Immature natural killer cell (primary cell): Measurements from ENCODE around the gene AVPI1. TPM values are rescaled to one million over a fixed set of nuclear protein-coding genes. Genes with fewer than 3 reads are reported as not detected.

Experiments
- DNase-seq, 3 donors: peaks; one replicate each; pipeline ENCODE4 v3.0.0; 2022; ENCODE audit warnings: mixed read lengths in 1 of 3
- H3K27ac Mint-ChIP-seq, 6 donors: one replicate each; pipeline ENCODE4 v1.8.0; 2020; ENCODE audit warnings: mixed read lengths in 6 of 6, mild to moderate bottlenecking in 5 of 6, inconsistent platforms in 4 of 6, moderate library complexity in 3 of 6
- H3K27me3 Mint-ChIP-seq, 3 donors: one replicate each; pipeline ENCODE4 v1.8.0; 2020 to 2021; ENCODE audit warnings: low read depth in 3 of 3, mild to moderate bottlenecking in 3 of 3, mixed read lengths in 3 of 3, moderate library complexity in 3 of 3, inconsistent platforms in 1 of 3
- H3K36me3 Mint-ChIP-seq, 3 donors: one replicate each; pipeline ENCODE4 v1.8.0; 2020; ENCODE audit warnings: mixed read lengths in 3 of 3, inconsistent platforms in 2 of 3, mild to moderate bottlenecking in 2 of 3
- H3K4me1 Mint-ChIP-seq, 2 donors: one replicate each; pipeline ENCODE4 v1.8.0; 2020; ENCODE audit warnings: inconsistent platforms in 2 of 2, mild to moderate bottlenecking in 2 of 2, mixed read lengths in 2 of 2, moderate library complexity in 1 of 2
- H3K4me3 Mint-ChIP-seq, 5 donors: one replicate each; pipeline ENCODE4 v1.8.0; 2020; ENCODE audit warnings: mild to moderate bottlenecking in 5 of 5, mixed read lengths in 5 of 5, inconsistent platforms in 3 of 5, moderate library complexity in 3 of 5
- H3K9me3 Mint-ChIP-seq, 6 donors: one replicate each; pipeline ENCODE4 v1.8.0; 2020; ENCODE audit warnings: mild to moderate bottlenecking in 6 of 6, mixed read lengths in 6 of 6, inconsistent platforms in 4 of 6, moderate library complexity in 3 of 6
- polyA plus RNA-seq, 3 donors: library from polyadenylated mRNA; unstranded; fragments of 300-500 nt; fragmentation: Illumina TruSeq; gene quantifications; one replicate each; pipeline ENCODE4 v1.2.3, GENCODE V29; 2021

Gene AVPI1
- polyA plus RNA-seq, 3 donors from 2014 or later: 3.0 to 14.1 (median 4.4) TPM

DNA sequence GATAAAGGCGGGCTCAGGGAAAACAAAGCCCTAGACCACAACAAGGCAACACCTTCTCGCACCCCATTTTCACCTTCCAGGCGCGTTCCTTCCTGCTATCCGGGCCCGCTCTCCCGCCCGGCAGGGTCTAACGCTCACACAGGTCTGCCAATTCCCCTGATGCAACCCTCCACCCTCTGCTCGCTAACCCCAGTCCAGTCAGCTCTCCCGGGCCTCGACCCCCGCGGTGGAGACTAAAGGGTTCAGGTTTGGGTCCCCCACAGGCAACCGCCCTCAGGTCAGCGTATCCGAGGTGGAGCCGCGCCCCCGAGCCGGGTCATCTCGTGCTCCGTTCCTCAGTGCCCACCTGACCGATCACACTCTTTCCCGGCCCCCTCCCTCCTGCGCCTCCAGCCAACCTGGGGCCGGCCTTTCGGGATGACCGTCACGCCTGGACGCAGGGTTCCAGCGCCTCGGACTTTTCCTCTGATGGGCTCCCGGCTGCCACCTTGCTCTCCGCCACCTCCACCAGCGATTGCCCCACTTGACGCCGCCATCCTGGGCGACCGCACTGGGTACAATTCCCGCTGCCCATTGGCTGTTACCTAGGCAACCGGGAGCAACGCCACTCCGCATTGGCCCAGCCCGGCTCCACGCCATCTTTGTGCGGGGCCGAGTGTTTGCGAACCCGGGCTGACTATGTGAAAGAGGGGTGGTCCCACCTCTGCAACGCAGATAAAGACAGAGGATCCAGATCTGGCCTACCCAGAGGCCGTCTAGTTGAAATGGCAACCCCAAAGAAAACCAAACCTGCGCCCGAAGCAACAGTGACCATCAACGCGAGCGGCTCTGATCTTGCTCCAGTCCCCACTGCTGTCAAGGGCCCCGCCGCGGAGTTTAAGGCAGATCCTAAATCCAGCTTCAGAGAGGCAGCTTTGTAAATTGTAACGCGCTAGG is 53.8 kb downstream of the AVPI1 start, which contains the start of gene MORN4:
TSS of gene MORN4 (minus strand) at position 552 of the 936 bp plus-strand sequence. CDS start 13,847 bp downstream, outside the sequence.
- peaks cover 0 to 4% (median 0%) of the 10 kb centered on the region in 3 donors for H3K36me3 Mint-ChIP-seq
- peak; percentile 89 to 91 (median 90) for DNase-seq
- peak within 1 kb of the TSS; percentile 47 to 92 (median 84) for H3K27ac Mint-ChIP-seq
- H3K4me1 Mint-ChIP-seq: peaks cover 13 to 17% of the 10 kb centered on the region in 2 donors
- H3K4me3 Mint-ChIP-seq: peak within 1 kb of the TSS; percentile 95 to 100 (median 95)
- peaks cover 8 to 12% (median 11%) of the 10 kb centered on the region in 3 donors for H3K27me3 Mint-ChIP-seq
- H3K9me3 Mint-ChIP-seq: no peaks in the 10 kb centered on the region

DNA sequence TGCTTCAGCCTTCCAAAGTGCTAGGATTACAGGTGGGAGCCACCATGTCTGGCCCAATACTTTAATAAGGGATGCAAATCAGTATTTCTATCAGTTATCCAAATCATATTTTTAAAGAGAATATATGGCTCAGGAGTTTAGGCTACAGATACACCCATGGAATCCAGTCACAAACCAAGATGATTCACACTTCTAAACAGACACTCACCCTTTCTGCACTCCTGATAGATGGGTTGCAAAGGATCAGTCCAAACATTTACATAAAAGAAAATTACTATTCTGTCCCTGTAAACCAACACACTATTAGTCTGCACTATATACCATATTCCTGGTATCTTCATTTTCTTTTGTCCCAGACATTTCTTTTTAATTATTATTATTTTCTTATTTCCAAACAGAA is 55.9 kb downstream of the AVPI1 start:
- Mint-ChIP-seq H3K27me3 (peaks cover 8 to 12% (median 11%) of the 10 kb centered on the region in 3 donors), H3K36me3 (peaks cover 0 to 4% (median 0%) of the 10 kb centered on the region in 3 donors), H3K27ac (no peak overlapping the region), H3K9me3 (no peaks in the 10 kb centered on the region), H3K4me1 (peaks cover 13 to 17% of the 10 kb centered on the region in 2 donors), H3K4me3 (no peak overlapping the region)
- no peak for DNase-seq

DNA sequence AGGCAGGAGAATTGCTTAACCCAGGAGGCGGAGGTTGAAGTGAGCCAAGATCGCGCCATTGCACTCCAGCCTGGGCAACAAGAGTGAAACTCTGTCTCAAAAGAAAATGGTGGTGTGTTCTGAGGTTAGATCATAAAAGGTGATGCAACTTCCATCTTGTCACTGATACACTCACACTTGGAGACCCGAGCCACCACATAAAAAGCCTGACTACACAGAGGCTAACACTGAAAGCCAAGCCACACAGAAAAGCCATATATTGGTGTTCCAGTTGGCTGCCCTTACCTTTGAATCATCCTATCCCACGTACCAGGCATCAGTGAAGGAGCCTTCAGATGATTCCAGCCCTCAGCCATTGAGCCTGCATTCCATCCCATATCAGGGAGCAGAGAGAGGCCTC is 57.8 kb downstream of the AVPI1 start:
- peaks cover 13 to 17% of the 10 kb centered on the region in 2 donors for H3K4me1 Mint-ChIP-seq
- no peak overlapping the region for H3K4me3 Mint-ChIP-seq
- DNase-seq: no peak
- H3K36me3 Mint-ChIP-seq: peaks cover 0 to 4% (median 0%) of the 10 kb centered on the region in 3 donors
- H3K27me3 Mint-ChIP-seq: peaks cover 8 to 12% (median 11%) of the 10 kb centered on the region in 3 donors
- no peak overlapping the region for H3K27ac Mint-ChIP-seq
- no peaks in the 10 kb centered on the region for H3K9me3 Mint-ChIP-seq

DNA sequence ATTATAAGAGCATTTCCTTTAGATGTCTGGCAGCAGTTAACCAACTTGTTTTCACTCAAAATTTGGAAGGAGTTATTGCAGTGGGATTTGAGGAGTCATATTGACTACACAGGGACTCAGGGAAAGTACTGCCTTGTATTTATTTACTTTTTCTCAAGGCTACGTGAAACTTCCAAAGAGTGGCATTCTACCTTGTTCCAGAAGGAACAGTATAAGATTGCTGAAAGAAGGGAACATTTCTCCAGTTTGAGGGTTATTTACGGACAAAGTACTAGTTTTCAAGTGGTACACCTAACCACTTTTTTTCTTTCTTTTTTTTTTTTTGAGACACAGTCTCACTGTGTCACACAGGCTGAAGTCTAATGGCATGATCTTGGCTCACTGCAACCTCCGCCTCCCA is 58.8 kb downstream of the AVPI1 start:
- H3K36me3 Mint-ChIP-seq: peaks cover 0 to 4% (median 0%) of the 10 kb centered on the region in 3 donors
- no peak overlapping the region for H3K27ac Mint-ChIP-seq
- H3K27me3 Mint-ChIP-seq: peaks cover 2 to 7% (median 6%) of the 10 kb centered on the region in 3 donors
- peaks cover 6 to 8% of the 10 kb centered on the region in 2 donors for H3K4me1 Mint-ChIP-seq
- DNase-seq: no peak
- H3K9me3 Mint-ChIP-seq: no peaks in the 10 kb centered on the region
- no peak overlapping the region for H3K4me3 Mint-ChIP-seq

DNA sequence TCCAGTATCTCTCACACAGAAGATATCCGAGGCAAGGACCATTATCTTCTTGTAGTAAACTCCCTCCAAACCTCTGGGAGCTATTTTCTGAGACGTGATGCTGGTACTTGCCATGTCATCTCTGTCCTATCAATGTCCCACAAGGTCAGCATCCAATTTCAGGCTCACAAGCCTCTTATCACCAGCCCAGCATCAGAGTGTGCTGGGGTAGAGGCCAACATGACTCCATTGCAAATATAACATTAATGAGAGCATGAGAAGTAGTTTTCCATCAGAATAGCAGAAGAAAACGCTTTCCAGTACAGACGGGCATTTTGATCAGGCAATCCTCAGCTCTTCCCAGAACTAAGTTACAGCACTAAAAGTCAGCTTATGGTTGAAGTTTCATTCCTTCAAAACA is 59.3 kb downstream of the AVPI1 start:
- DNase-seq: no peak
- Mint-ChIP-seq H3K4me1 (peaks cover under 1 to 3% of the 10 kb centered on the region in 2 donors), H3K4me3 (no peak overlapping the region), H3K36me3 (peaks cover 0 to 4% (median 0%) of the 10 kb centered on the region in 3 donors), H3K9me3 (no peaks in the 10 kb centered on the region), H3K27me3 (peaks cover 0 to 4% (median 1%) of the 10 kb centered on the region in 3 donors), H3K27ac (peak overlapping the region in 1 of 6 donors; percentile 10)

Other genes with a start within 250 kb of the AVPI1 start
- gene EXOSC1, start 241.2 kb downstream of the AVPI1 start, polyA plus RNA-seq: 10 to 100 TPM; 60.3 to 96.0 (median 66.8) TPM
- 10 to 100 TPM; 19.9 to 38.5 (median 27.1) TPM for gene ZDHHC16, start 241.1 kb downstream of the AVPI1 start, polyA plus RNA-seq
- 10 to 100 TPM; 21.8 to 32.0 (median 29.6) TPM for gene MMS19, start 188.8 kb downstream of the AVPI1 start, polyA plus RNA-seq
- gene UBTD1, start 188.3 kb downstream of the AVPI1 start, polyA plus RNA-seq: 1 to 10 TPM; 1.7 to 3.2 (median 2.9) TPM
- gene ANKRD2, start 114.5 kb downstream of the AVPI1 start, polyA plus RNA-seq: not detected
- gene HOGA1, start 102.9 kb downstream of the AVPI1 start, polyA plus RNA-seq: not detected
- not detected for gene C10orf62, start 97.5 kb downstream of the AVPI1 start, polyA plus RNA-seq
- 1 to 10 TPM in 2 of 3 donors, under 1 TPM in 1; 0.80 to 6.1 (median 1.1) TPM for gene MORN4, start 53.7 kb downstream of the AVPI1 start, polyA plus RNA-seq
- 10 to 100 TPM; 12.6 to 19.6 (median 17.6) TPM for gene PI4K2A, start 46.6 kb downstream of the AVPI1 start, polyA plus RNA-seq
- gene MARVELD1, start 26.5 kb upstream of the AVPI1 start, polyA plus RNA-seq: 1 to 10 TPM in 1 of 3 donors, under 1 TPM in 1, not detected in 1; 0.19 to 1.0 TPM
- 10 to 100 TPM; 20.0 to 31.8 (median 26.1) TPM for gene ZFYVE27, start 49.9 kb upstream of the AVPI1 start, polyA plus RNA-seq
- gene SFRP5, start 84.8 kb upstream of the AVPI1 start, polyA plus RNA-seq: not detected
- under 1 TPM; 0.09 to 0.27 (median 0.17) TPM for gene GOLGA7B, start 162.6 kb upstream of the AVPI1 start, polyA plus RNA-seq